Osteoblast (primary cell): ENCODE measurements around the gene AUTS2. TPM values are rescaled to one million over a fixed set of nuclear protein-coding genes. Genes with fewer than 3 reads are reported as not detected.

ENCODE experiments used
- DNase-seq: peaks from one replicate; pipeline ENCODE4 v3.0.0; 2011; ENCODE audit warnings: low spot score, mixed read lengths; ENCODE audit not compliant: insufficient read length; ENCODE audit errors: missing footprints
- H2AFZ ChIP-seq: 2 replicates; pipeline ENCODE4 v1.6.0; 2011; ENCODE audit warnings: mild to moderate bottlenecking, low read length
- H3K27ac ChIP-seq: 2 replicates; pipeline ENCODE4 v1.5.1; 2011; ENCODE audit warnings: mild to moderate bottlenecking, low read depth, low read length, moderate library complexity
- H3K27me3 ChIP-seq: 2 replicates; pipeline ENCODE4 v1.6.0; 2012; ENCODE audit warnings: mild to moderate bottlenecking, control low read depth, inconsistent platforms, low read length, moderate library complexity; ENCODE audit not compliant: insufficient read depth
- H3K36me3 ChIP-seq: 2 replicates; pipeline ENCODE4 v1.5.1; 2011; ENCODE audit warnings: mild to moderate bottlenecking, low read length, control low read depth, moderate library complexity; ENCODE audit not compliant: insufficient read depth
- H3K4me1 ChIP-seq: 2 replicates; pipeline ENCODE4 v1.5.1; 2011; ENCODE audit warnings: mild to moderate bottlenecking, low read length, control low read depth, moderate library complexity; ENCODE audit not compliant: insufficient read depth
- H3K4me2 ChIP-seq: 2 replicates; pipeline ENCODE4 v1.6.0; 2011; ENCODE audit warnings: mild to moderate bottlenecking, low read length; ENCODE audit not compliant: insufficient read depth
- H3K4me3 ChIP-seq: fragments of 200-600 bp; sonication (generic); 3 replicates; pipeline ENCODE4 v1.5.1; 2012; ENCODE audit warnings: mild to moderate bottlenecking, low read length, inconsistent platforms; ENCODE audit not compliant: insufficient read depth
- H3K79me2 ChIP-seq: 2 replicates; pipeline ENCODE4 v1.6.0; 2012; ENCODE audit warnings: mild to moderate bottlenecking, low read length, control low read depth, inconsistent platforms; ENCODE audit not compliant: insufficient read depth
- H3K9me3 ChIP-seq: 2 replicates; pipeline ENCODE4 v1.5.1; 2011; ENCODE audit warnings: low read depth, low read length, control low read depth
- H4K20me1 ChIP-seq: 2 replicates; pipeline ENCODE4 v1.6.0; 2012; ENCODE audit warnings: mild to moderate bottlenecking, low read length, control low read depth; ENCODE audit not compliant: insufficient read depth
- total RNA-seq: library from RNA; depleted of rRNA; stranded (reverse); fragments of >200 nt; gene quantifications from 2 replicates; pipeline ENCODE4 v1.2.3, GENCODE V29; 2012
- TF ChIP-seq, protein P1 (sequence below): IDR thresholded peaks from 2 replicates; pipeline ENCODE4 v1.5.1; 2011; ENCODE audit warnings: mild to moderate bottlenecking, low read depth, low read length, moderate library complexity; ENCODE audit errors: extremely low read depth

AUTS2 gene
- total RNA-seq, 1 donor = 15.2 TPM

DNA sequence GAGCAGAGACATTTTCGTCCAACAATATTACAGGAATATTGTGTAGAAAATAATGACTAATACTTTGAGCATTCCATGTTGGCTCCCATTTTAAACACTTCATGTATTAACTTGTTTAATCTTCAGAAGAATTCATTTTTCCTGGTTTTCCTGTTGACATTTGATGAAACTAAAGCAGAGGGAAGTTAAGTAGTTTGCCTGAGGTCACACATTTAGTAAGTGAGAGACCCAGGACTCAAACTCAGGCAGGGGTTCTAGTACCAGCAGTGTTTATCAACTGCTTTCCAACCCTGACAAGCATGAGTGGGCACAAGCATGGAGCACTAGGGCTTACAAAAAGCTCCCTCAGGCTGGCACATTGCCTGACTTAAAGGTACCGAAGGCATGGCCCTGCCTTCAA is 719.1 kb downstream of the AUTS2 start:
- H3K4me1 ChIP-seq = peaks cover 4% of the 10 kb centered on the region
- TF ChIP-seq, protein P1, sequence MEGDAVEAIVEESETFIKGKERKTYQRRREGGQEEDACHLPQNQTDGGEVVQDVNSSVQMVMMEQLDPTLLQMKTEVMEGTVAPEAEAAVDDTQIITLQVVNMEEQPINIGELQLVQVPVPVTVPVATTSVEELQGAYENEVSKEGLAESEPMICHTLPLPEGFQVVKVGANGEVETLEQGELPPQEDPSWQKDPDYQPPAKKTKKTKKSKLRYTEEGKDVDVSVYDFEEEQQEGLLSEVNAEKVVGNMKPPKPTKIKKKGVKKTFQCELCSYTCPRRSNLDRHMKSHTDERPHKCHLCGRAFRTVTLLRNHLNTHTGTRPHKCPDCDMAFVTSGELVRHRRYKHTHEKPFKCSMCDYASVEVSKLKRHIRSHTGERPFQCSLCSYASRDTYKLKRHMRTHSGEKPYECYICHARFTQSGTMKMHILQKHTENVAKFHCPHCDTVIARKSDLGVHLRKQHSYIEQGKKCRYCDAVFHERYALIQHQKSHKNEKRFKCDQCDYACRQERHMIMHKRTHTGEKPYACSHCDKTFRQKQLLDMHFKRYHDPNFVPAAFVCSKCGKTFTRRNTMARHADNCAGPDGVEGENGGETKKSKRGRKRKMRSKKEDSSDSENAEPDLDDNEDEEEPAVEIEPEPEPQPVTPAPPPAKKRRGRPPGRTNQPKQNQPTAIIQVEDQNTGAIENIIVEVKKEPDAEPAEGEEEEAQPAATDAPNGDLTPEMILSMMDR = no peak
- no peak overlapping the region for H3K4me2 ChIP-seq

DNA sequence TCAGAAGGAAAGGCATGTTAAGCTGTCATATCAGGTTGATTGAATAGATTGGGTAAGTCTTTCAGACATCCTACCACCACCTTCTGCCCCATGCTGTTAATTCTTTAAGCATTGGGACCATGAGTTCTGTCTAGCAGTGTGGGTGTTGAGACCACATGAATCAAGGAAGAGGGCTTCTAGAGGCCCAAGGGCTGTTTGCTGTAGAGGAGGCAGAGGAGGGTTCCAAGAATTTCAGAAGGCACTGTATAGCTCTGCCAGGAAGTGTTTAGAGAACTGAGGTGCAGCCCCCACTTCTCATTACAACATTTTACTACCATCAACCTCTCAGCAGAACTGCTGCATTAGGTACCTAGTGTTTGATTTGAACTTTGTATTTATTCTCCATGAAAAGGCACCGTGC is 720.2 kb downstream of the AUTS2 start:
- TF ChIP-seq, protein P1 = no peak
- Histone ChIP-seq H3K9me3 (no peaks in the 10 kb centered on the region), H3K4me2 (no peak overlapping the region), H3K4me3 (no peak overlapping the region), H4K20me1 (no peaks in the 10 kb centered on the region), H3K36me3 (no peaks in the 10 kb centered on the region), H3K27me3 (no peaks in the 10 kb centered on the region), H3K27ac (no peak overlapping the region), H3K79me2 (no peaks in the 10 kb centered on the region), H3K4me1 (peaks cover 4% of the 10 kb centered on the region), H2AFZ (no peak overlapping the region)
- DNase-seq = no peak

More for the DNA sequence above, 719.1 kb downstream of the AUTS2 start:
- peak overlapping the region; percentile 33 for H2AFZ ChIP-seq
- H3K27me3 ChIP-seq = no peaks in the 10 kb centered on the region
- no peaks in the 10 kb centered on the region for H4K20me1 ChIP-seq
- H3K36me3 ChIP-seq = no peaks in the 10 kb centered on the region
- no peak overlapping the region for H3K4me3 ChIP-seq
- no peaks in the 10 kb centered on the region for H3K9me3 ChIP-seq
- no peak for DNase-seq
- no peaks in the 10 kb centered on the region for H3K79me2 ChIP-seq
- no peak overlapping the region for H3K27ac ChIP-seq

DNA sequence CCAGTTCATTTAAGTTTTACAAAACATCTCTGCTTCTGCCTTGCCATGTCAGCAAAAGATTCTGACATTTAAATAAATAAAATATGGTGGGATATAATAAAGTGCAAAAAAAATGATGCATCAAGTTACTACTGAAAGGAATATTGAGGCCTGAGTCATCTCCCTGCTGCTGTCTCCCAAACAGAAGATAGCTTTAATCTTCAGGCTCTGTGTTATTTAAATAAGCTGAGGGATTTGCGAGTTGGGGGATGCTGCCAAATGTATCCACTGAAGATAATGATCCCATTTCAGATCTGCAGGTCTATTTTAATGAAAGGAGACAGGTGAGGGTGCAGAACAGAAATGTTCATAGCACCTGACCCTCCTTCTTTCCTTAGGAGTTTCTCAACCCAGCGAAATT is 720.8 kb downstream of the AUTS2 start:
- no peak overlapping the region for H3K4me2 ChIP-seq
- H3K27ac ChIP-seq = no peak overlapping the region
- DNase-seq = no peak
- H3K9me3 ChIP-seq = no peaks in the 10 kb centered on the region
- H3K4me3 ChIP-seq = no peak overlapping the region
- H3K36me3 ChIP-seq = no peaks in the 10 kb centered on the region
- peaks cover 4% of the 10 kb centered on the region for H3K4me1 ChIP-seq
- no peaks in the 10 kb centered on the region for H3K27me3 ChIP-seq
- TF ChIP-seq, protein P1 = no peak
- no peaks in the 10 kb centered on the region for H3K79me2 ChIP-seq
- no peak overlapping the region for H2AFZ ChIP-seq
- no peaks in the 10 kb centered on the region for H4K20me1 ChIP-seq

- Histone ChIP-seq H3K4me1 (peaks cover 13% of the 10 kb centered on the region), H3K27ac (no peak overlapping the region), H3K79me2 (no peaks in the 10 kb centered on the region), H3K36me3 (no peaks in the 10 kb centered on the region), H4K20me1 (no peaks in the 10 kb centered on the region), H3K27me3 (no peaks in the 10 kb centered on the region), H2AFZ (no peak overlapping the region), H3K4me3 (no peak overlapping the region), H3K4me2 (no peak overlapping the region), H3K9me3 (no peaks in the 10 kb centered on the region)
- no peak for DNase-seq
- TF ChIP-seq, protein P1 = no peak
These were observed 722.8 kb downstream of the AUTS2 start for GRCh38 chr7:70321016-70321590.
